Vagina (tissue), 2 donors: ENCODE data around the gene IMMP2L.
"Not testable (repeated sequence)": the region's sequence is repeated elsewhere in the genome, so short reads cannot be mapped to it uniquely, and the experiment has no call there.

ENCODE experiments used
- CTCF ChIP-seq, 3 experiments: fragments of 450-650 bp in 2 of 3; fragments of 200-600 bp in 1 of 3; sonication (generic) in 1 of 3; IDR thresholded peaks; one replicate each; pipeline ENCODE4 v1.5.1; 2017 to 2019; ENCODE audit warnings: antibody characterized with exemption in 3 of 3, mild to moderate bottlenecking in 2 of 3, moderate library complexity in 2 of 3
- POLR2A ChIP-seq, 2 donors: fragments of 450-650 bp; IDR thresholded peaks; one replicate each; pipeline ENCODE4 v1.6.1; 2017; ENCODE audit warnings: antibody characterized with exemption in 2 of 2, mild to moderate bottlenecking in 2 of 2, moderate library complexity in 2 of 2

GRCh38 chr7:111469894-111470293, 92.4 kb downstream of the IMMP2L start:
- TF ChIP-seq POLR2A, CTCF (IDR thresholded peaks at IDR 0.05): not testable (repeated sequence)
